GM12891 (cell line): ENCODE measurements around the gene GALNT9.

Source experiments
- DNase-seq: peaks from one replicate; pipeline ENCODE4 v3.0.0; 2011; ENCODE audit warnings: low spot score; ENCODE audit not compliant: insufficient read length
- FAIRE-seq: peaks from 2 replicates; lab custom pipeline; 2011; peaks lifted over from hg19 to GRCh38; lab: Jason Lieb, UNC
- PAX5 ChIP-seq: IDR thresholded peaks from 2 replicates; pipeline ENCODE4 v1.6.1; 2011; ENCODE audit warnings: low read length, moderate library complexity, mild to moderate bottlenecking; ENCODE audit not compliant: insufficient read depth, severe bottlenecking
- POLR2A ChIP-seq: IDR thresholded peaks from 2 replicates; pipeline ENCODE4 v1.6.1; 2011; ENCODE audit warnings: low read depth, low read length, control low read depth
- POLR2AphosphoS5 ChIP-seq: IDR thresholded peaks from 2 replicates; pipeline ENCODE4 v1.6.1; 2011; ENCODE audit warnings: low read depth, low read length, control low read depth
- POU2F2 ChIP-seq: IDR thresholded peaks from 2 replicates; pipeline ENCODE4 v1.6.1; 2011; ENCODE audit warnings: low read depth, mild to moderate bottlenecking, control low read depth, low read length, moderate library complexity
- SPI1 ChIP-seq: IDR thresholded peaks from 2 replicates; pipeline ENCODE4 v1.6.1; 2011; ENCODE audit warnings: low read depth, low read length, control low read depth
- TAF1 ChIP-seq: IDR thresholded peaks from 2 replicates; pipeline ENCODE4 v1.6.1; 2011; ENCODE audit warnings: low read depth, low read length, control low read depth

GALNT9 gene

DNA sequence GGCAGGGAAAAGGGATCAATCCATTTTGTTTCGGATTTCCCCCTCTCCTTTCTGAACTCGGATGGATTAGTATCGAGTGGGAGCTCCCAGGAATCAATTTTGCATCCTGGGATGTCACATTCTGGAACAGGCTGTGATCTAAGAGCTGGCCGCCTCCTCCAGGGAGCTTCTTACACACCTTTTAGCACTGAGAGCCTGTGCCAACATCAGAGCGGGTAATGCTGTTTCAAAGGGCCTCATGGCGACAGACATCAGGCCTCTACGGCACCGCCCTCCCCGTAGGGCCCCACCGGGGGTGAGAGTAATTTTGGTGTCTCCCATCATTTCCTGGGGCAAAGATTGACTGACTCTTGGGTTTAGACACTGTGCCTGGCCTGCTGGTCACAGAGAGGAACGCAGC lies 2.7 kb downstream of the GALNT9 start:
- DNase-seq = no peak
- no peak for FAIRE-seq
- TF ChIP-seq SPI1 (no peak), POLR2A (no peak)

DNA sequence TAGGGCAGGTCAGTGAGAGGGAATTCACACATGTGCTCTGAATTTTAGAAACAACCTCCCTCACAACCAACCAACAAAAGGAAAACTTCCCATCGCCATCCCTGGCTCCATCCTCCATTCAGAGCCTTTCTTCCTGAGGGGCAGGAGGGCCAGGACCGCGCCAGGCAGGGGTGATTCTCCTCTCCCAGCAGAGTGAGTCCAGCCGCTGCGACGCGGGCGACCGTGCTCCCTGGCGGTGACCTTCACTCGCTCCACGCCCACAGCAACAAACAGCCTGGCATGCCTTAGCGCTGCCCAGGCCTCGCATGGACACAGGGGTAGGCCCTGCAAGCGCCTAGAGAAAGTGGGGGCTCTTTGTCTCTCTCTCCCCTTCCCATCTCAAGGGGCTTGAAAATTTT lies 3.7 kb downstream of the GALNT9 start:
- DNase-seq (no peak), FAIRE-seq (no peak)
- TF ChIP-seq POLR2A (no peak), SPI1 (no peak), POLR2AphosphoS5 (no peak), PAX5 (no peak), TAF1 (no peak), POU2F2 (no peak)

DNA sequence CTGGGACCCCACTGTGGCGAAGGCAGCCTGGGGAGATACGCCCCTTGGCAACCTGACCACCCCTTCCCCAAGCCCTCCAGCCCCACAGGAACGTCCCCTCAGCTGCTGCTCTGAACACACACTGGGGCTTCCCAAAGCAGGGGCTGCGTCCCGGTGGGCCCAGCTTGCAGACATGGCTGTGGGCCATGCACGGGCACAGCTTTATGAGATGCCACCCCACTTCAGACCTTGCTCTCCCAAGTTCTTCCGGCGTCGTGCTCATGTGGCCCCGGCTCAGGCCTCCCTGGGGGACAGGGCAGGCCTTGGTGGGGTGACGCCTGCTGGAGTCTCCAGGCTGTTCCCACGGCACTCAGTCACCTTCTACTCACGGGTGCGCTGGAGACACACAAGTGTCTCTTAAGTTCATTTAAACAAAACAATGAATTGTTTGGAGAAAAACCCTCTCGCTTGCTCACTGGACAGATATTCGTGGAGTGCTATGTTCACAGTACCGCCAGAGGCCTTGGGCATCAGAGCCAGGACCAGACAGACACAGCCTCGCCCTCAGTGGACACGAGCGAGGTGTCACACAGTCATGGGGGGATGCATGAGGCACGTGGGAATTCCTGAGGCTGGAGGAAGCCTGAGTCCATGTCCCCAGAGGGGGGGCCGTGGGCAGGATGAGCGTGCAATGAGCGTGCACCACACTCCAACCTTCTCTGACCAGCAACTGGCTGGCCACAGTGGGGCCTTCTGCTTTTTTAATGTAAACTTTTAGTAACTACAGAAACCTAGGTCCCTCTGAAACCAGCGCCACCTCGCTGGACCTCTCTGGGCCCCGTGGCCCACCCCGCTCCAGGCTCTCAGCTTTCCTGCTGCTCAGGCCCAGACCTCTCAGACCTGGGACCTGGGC lies 4.3 kb downstream of the GALNT9 start:
- no peak for FAIRE-seq
- DNase-seq = no peak
- no peak for TF ChIP-seq PAX5
- TF ChIP-seq POLR2AphosphoS5 = no peak
- TF ChIP-seq TAF1 = no peak
- no peak for TF ChIP-seq POLR2A
- no peak for TF ChIP-seq POU2F2
- no peak for TF ChIP-seq SPI1

DNA sequence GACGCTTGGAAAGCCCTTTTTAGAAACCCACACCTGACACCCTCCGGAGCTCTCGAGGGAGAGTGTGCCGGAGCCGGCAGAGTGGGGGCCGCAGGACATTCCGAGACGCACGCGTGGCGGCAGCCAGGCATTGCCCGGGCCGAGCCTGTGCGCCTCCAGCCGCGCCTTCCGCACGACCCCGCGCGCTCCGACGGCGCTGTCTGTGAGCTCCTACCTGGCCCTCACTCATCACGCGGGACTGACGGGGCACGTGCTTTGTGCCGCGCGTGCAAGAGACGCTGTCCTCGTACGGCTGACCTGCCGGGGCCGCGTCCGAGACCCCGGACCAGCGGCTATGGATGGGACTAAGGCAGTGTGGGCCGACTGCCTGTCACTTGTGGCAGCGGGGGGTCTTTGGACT lies 5.2 kb downstream of the GALNT9 start:
- TF ChIP-seq POU2F2 (no peak), PAX5 (no peak), TAF1 (no peak), SPI1 (no peak), POLR2A (no peak), POLR2AphosphoS5 (no peak)
- FAIRE-seq = no peak
- DNase-seq = no peak

DNA sequence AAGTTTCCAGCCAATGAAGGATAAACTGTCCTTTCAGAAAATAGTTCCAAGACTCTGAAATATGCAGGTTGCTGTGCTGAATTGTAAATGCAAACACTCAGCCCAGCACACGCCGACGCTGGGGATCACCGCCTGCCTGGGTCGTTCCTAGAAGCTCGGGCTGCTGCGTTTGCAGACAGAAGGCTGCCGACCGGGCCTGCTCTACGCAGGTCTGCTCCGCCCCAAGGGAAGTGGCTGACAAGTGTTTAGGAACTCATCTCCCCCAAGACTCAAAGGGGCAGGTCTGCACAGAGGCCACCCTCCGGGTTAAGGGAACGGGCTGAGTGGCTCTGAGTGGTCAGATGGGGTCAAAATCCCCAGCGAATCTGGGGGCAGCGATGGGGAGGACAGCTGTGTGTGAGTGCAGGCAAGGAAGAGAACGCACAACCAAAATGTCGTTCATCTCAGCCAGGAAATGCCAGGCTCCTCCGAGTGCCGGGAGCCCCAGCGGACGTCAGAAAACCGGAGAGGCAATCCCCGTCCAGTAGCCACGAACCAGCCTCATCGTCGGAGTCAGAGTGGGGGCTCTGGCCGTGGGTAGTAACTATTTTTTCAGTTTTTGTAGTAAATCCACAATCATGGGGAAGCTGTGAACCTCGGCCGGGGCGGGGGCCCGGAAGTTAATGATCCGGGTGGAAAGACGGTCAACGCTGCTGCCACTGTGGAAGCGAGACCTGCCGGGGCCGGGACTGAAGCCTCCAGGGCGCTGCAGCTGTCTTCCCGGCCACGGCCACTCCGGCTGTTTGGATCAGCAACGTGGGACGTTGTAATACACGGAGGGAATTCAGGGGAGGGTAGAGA lies 6.0 kb downstream of the GALNT9 start:
- DNase-seq (no peak), FAIRE-seq (no peak)
- TF ChIP-seq POLR2A (no peak), POLR2AphosphoS5 (no peak), POU2F2 (no peak), PAX5 (no peak), SPI1 (no peak)

DNA sequence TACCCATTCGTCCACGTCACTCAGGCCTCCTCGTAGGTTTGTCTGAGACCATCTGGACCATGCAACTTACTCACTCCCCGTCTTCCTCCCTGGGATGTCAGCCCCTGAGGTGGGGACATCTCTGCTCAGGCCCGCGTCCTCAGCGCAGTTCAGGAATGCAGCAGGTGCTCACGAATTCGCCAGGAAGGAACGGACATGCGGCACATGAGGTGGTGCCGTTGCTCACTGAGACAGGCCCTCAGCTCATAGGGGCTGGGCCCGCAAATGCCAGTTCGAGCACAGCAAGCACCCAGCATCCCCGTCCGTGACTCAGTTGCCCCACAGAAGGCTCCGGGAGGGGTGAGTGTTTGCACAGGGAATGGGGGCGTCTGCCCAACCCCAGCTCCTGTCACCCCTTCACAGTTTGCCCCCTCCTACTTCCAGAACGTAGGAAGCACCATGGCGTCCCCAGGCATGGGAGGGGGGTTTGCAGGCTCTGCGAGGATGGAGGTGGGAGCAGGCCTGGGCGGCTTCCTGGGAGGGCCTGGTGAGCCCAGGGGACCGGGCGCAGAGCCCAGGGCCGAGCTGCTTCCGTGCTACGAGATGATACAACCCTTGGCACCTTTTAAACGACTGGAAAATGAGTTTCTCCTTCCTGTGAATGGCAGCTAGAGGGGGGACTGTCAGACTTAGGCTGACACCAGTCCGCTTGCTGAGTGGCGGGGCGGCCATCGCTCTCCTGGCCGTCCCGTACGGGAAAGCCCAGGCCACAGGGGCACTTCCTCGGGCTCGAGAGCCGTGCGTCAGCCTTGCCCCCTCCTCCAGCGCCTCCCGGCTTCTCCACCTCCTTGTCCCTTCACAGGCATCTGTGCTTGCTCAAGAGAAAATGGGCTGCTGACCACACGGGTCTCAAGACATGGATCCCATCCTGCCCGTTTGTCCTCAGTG lies 6.9 kb downstream of the GALNT9 start:
- TF ChIP-seq POLR2A (no peak), SPI1 (no peak), PAX5 (no peak), TAF1 (no peak), POU2F2 (no peak), POLR2AphosphoS5 (no peak)
- DNase-seq = no peak
- FAIRE-seq = no peak

DNA sequence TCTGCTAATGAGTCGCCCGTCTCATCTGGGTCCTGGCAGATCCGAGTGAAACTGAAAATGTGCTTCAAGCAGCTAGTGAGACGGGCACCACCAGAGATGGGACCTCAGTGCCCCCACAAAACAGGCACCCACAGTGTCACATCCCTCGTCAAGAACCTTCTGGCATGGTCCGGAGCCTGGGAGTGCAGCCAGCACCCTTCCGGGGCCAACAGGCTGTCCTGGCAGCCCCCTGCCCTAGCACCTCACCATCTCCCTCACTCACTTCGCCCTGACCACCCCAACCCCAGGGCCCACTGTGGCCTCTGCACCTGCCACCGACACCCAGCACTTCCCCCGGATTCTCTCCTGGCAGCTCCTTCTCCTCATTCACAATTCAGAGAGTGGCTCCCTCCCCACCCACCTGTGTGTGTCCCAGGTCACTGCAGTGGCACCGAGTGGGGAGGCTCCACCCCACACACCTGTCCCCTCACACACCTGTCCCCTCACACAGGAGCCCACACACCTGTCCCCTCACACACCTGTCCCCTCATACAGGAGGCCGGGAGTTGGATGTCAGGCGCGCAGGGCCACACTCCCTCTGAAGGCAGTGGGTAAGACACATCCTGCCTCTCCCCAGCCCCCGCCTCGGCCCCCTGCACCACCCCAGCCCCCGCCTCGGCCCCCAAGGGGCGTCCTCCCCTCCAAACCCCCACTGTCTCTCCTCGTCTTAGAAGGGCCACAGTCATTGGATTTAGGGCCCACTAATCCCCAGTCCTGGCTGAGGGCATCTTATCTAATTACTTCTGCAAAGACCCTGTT lies 7.9 kb downstream of the GALNT9 start:
- FAIRE-seq (no peak), DNase-seq (no peak)
- TF ChIP-seq POU2F2 (no peak), PAX5 (no peak), SPI1 (no peak), POLR2AphosphoS5 (no peak), TAF1 (no peak), POLR2A (no peak)

DNA sequence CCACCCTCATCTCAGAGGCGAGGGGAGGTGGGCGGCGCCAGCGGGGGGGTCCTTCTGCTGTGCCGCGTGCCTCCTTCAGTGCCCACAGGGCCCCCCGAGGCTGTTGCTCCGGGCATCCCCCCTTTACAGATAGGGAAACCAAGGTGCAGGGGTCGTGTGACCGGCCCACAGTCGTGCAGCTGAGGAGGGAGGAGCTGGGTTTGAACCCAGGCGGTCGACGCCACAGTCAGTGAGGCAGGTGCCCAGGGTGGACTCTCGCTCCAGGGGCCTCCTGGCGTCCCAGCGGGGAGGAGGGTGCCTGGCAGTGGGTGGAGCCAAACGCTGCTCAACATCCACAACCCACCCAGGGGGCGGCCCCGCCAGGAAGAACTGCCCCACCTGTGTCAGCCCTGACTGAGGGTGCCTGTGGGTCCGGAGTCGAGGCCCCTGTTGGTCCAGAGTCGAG lies 8.6 kb downstream of the GALNT9 start:
- no peak for DNase-seq
- FAIRE-seq = no peak
- TF ChIP-seq SPI1 = no peak
- no peak for TF ChIP-seq PAX5
- TF ChIP-seq POU2F2 = no peak
- no peak for TF ChIP-seq POLR2A
